Hepatocyte (in vitro differentiated cells): ENCODE data around the gene EXOC6.
A peak's percentile ranks its signal among the peaks of the same experiment; 100 is the strongest.

Experiments
- CTCF ChIP-seq: fragments of 200-600 bp; sonication (generic); IDR thresholded peaks from 2 replicates; pipeline ENCODE4 v1.5.1; 2016; ENCODE audit warnings: antibody characterized with exemption, mild to moderate bottlenecking; ENCODE audit not compliant: poor library complexity
- EZH2phosphoT487 ChIP-seq: fragments of 200-600 bp; sonication (generic); IDR thresholded peaks from one replicate; pipeline ENCODE4 v1.6.1; 2018; ENCODE audit warnings: antibody characterized with exemption, mild to moderate bottlenecking, low read depth, moderate library complexity; ENCODE audit not compliant: unreplicated experiment, severe bottlenecking

- TF ChIP-seq CTCF, result peak; percentile 59
- TF ChIP-seq EZH2phosphoT487, result no peak
Observed at GRCh38 chr10:92914478-92915325, 66.4 kb downstream of the EXOC6 start.
